A673 (cell line): ENCODE data around the gene VAMP1.

Experiments
- EZH2 ChIP-seq: fragments of 200-600 bp; sonication (generic); IDR thresholded peaks from 2 replicates; pipeline ENCODE4 v1.6.1; 2017; ENCODE audit warnings: borderline replicate concordance, low read depth, mild to moderate bottlenecking, mixed read lengths, antibody characterized with exemption, low read length; ENCODE audit not compliant: poor library complexity, severe bottlenecking
- TF ChIP-seq, protein P1 (sequence below): fragments of 300-800, 200-600 bp; sonication (generic); conservative IDR thresholded peaks from 2 replicates; pipeline ENCODE4 v1.5.1; 2017; ENCODE audit warnings: low read depth, mild to moderate bottlenecking, antibody characterized with exemption, low read length, moderate library complexity, mixed read lengths

DNA sequence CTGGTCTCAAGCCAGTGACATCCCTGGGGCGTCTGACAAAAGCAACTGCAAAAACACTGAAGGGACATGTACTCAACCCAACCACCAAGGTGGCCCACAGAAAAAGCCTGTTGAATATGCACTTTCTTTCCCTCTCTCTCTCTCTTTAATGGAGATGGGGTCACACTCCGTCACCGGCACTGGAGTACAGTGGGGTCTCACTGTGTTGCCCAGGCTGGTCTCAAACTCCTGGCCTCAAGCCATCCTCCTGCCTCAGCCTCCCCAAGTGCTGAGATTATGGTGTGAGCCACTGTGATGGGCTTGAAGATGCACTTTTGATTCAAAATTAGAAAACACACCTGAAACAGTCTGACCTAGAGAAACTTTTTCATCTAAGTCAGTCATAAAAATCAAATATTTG is 32.9 kb downstream of the VAMP1 start:
- TF ChIP-seq, protein P1, sequence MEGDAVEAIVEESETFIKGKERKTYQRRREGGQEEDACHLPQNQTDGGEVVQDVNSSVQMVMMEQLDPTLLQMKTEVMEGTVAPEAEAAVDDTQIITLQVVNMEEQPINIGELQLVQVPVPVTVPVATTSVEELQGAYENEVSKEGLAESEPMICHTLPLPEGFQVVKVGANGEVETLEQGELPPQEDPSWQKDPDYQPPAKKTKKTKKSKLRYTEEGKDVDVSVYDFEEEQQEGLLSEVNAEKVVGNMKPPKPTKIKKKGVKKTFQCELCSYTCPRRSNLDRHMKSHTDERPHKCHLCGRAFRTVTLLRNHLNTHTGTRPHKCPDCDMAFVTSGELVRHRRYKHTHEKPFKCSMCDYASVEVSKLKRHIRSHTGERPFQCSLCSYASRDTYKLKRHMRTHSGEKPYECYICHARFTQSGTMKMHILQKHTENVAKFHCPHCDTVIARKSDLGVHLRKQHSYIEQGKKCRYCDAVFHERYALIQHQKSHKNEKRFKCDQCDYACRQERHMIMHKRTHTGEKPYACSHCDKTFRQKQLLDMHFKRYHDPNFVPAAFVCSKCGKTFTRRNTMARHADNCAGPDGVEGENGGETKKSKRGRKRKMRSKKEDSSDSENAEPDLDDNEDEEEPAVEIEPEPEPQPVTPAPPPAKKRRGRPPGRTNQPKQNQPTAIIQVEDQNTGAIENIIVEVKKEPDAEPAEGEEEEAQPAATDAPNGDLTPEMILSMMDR, result no peak
- TF ChIP-seq EZH2, result no peak
